IMR-90 (cell line): ENCODE data around the gene PID1. TPM values are rescaled to one million over a fixed set of nuclear protein-coding genes. Genes with fewer than 3 reads are reported as not detected.

Experiments used
- ATAC-seq: fragments of 200-7000 bp; cut with Tn5 transposase; 2 replicates; pipeline ENCODE4 v1.9.1; 2020; ENCODE audit warnings: low read depth, mild to moderate bottlenecking, moderate library complexity
- BruUV-seq: library from RNA; stranded (reverse); fragments of 400-500 nt; replicated peaks from 2 replicates; lab custom pipeline; 2021; lab: Mats Ljungman, UMichigan
- CTCF ChIA-PET: fragments of 300-600 bp; formaldehyde crosslinking; extraction: SDS; loops from one replicate; lab custom pipeline; 2021; ENCODE audit warnings: antibody characterized with exemption; lab: Yijun Ruan, JAX
- POLR2A ChIA-PET: fragments of 300-600 bp; sonication (Branson Sonifier 250); formaldehyde crosslinking; loops from one replicate; lab custom pipeline; 2022; ENCODE audit warnings: antibody characterized with exemption; ENCODE audit not compliant: unreplicated experiment; lab: Charles Lee
- DNase-seq: peaks from one replicate; pipeline ENCODE4 v3.0.0; 2013
- H2AFZ ChIP-seq: replicated peaks from 2 replicates; pipeline ENCODE3; 2013; ENCODE audit warnings: low read length, mild to moderate bottlenecking; ENCODE audit not compliant: poor library complexity
- H2AK5ac ChIP-seq: 2 replicates; pipeline ENCODE4 v1.6.1; 2013; ENCODE audit warnings: low read depth, low read length, inconsistent platforms
- H2AK9ac ChIP-seq: replicated peaks from 2 replicates; pipeline ENCODE3; 2013; ENCODE audit warnings: mild to moderate bottlenecking, low read depth, low read length, moderate library complexity; ENCODE audit not compliant: poor library complexity
- H2BK120ac ChIP-seq: 2 replicates; pipeline ENCODE4 v1.6.1; 2013; ENCODE audit warnings: low read depth, low read length, inconsistent platforms
- H2BK15ac ChIP-seq: 3 replicates; pipeline ENCODE4 v1.6.1; 2013; ENCODE audit warnings: low read depth, low read length, inconsistent platforms
- H2BK20ac ChIP-seq: 2 replicates; pipeline ENCODE4 v1.6.1; 2013; ENCODE audit warnings: low read depth, mild to moderate bottlenecking, inconsistent platforms, low read length, moderate library complexity
- H2BK5ac ChIP-seq: 2 replicates; pipeline ENCODE4 v1.6.1; 2013; ENCODE audit warnings: mild to moderate bottlenecking, low read depth, low read length, inconsistent platforms; ENCODE audit not compliant: poor library complexity, severe bottlenecking
- H3K14ac ChIP-seq: replicated peaks from 2 replicates; pipeline ENCODE4 v1.6.1; 2013; ENCODE audit warnings: low read depth, low read length, inconsistent platforms
- H3K18ac ChIP-seq: 2 replicates; pipeline ENCODE4 v1.6.1; 2013; ENCODE audit warnings: low read depth, low read length, control low read depth
- H3K23ac ChIP-seq: 2 replicates; pipeline ENCODE4 v1.6.1; 2013; ENCODE audit warnings: low read depth, low read length, inconsistent platforms
- H3K27ac ChIP-seq: 2 replicates; pipeline ENCODE4 v1.5.1; 2013; ENCODE audit warnings: mild to moderate bottlenecking, control low read depth, low read length; ENCODE audit not compliant: insufficient read depth
- H3K27me3 ChIP-seq: 2 replicates; pipeline ENCODE4 v1.6.1; 2013; ENCODE audit warnings: low read length; ENCODE audit not compliant: control insufficient read depth, insufficient read depth
- H3K36me3 ChIP-seq: 2 replicates; pipeline ENCODE4 v1.6.1; 2013; ENCODE audit warnings: low read length, mixed read lengths; ENCODE audit not compliant: control insufficient read depth, insufficient read depth
- H3K4ac ChIP-seq: 2 replicates; pipeline ENCODE4 v1.6.1; 2013; ENCODE audit warnings: low read depth, low read length, inconsistent platforms
- H3K4me1 ChIP-seq: 2 replicates; pipeline ENCODE4 v1.6.1; 2013; ENCODE audit warnings: low read length, mixed read lengths; ENCODE audit not compliant: control insufficient read depth, insufficient read depth
- H3K4me2 ChIP-seq: 2 replicates; pipeline ENCODE4 v1.6.1; 2013; ENCODE audit warnings: low read depth, mild to moderate bottlenecking, control low read depth, low read length, moderate library complexity
- H3K4me3 ChIP-seq: 2 replicates; pipeline ENCODE4 v1.5.1; 2013; ENCODE audit warnings: low read depth, mild to moderate bottlenecking, control low read depth, low read length, moderate library complexity; ENCODE audit not compliant: insufficient read depth
- H3K56ac ChIP-seq: 2 replicates; pipeline ENCODE4 v1.6.1; 2013; ENCODE audit warnings: low read length, inconsistent platforms; ENCODE audit not compliant: insufficient read depth; ENCODE audit errors: extremely low read depth
- H3K79me1 ChIP-seq, 2 experiments: 2 replicates each; pipeline ENCODE4 v1.6.1; 2013; ENCODE audit warnings: low read length in 2 of 2, inconsistent platforms in 1 of 2, low read depth in 1 of 2
- H3K9ac ChIP-seq: 2 replicates; pipeline ENCODE4 v1.6.1; 2013; ENCODE audit warnings: low read depth, low read length, control low read depth
- H3K9me1 ChIP-seq: 2 replicates; pipeline ENCODE4 v1.6.1; 2013; ENCODE audit warnings: low read length, inconsistent platforms; ENCODE audit not compliant: insufficient read depth
- H3K9me3 ChIP-seq: 2 replicates; pipeline ENCODE4 v1.6.1; 2013; ENCODE audit warnings: low read length; ENCODE audit not compliant: control insufficient read depth, insufficient read depth
- H4K20me1 ChIP-seq: 2 replicates; pipeline ENCODE4 v1.6.1; 2013; ENCODE audit warnings: low read length, inconsistent platforms; ENCODE audit not compliant: insufficient read depth
- H4K5ac ChIP-seq: 2 replicates; pipeline ENCODE4 v1.6.1; 2013; ENCODE audit warnings: mild to moderate bottlenecking, low read depth, low read length, control low read depth
- H4K8ac ChIP-seq, 2 experiments: 2 replicates each; pipeline ENCODE4 v1.6.1; 2013; ENCODE audit warnings: low read depth in 2 of 2, low read length in 2 of 2, control low read depth in 1 of 2, inconsistent platforms in 1 of 2
- H4K91ac ChIP-seq: 2 replicates; pipeline ENCODE4 v1.6.1; 2013; ENCODE audit warnings: low read depth, low read length, inconsistent platforms; ENCODE audit not compliant: insufficient read depth
- BHLHE40 ChIP-seq: fragments of 150-350 bp; IDR thresholded peaks from 2 replicates; pipeline ENCODE4 v1.6.1; 2016; ENCODE audit warnings: mild to moderate bottlenecking, low read depth, low read length
- CEBPB ChIP-seq: IDR thresholded peaks from 2 replicates; pipeline ENCODE4 v1.6.1; 2012; ENCODE audit warnings: low read depth, low read length, improper control_type of control experiment
- CHD1 ChIP-seq: IDR thresholded peaks from 2 replicates; pipeline ENCODE4 v1.6.1; 2012; ENCODE audit warnings: low read depth, low read length, improper control_type of control experiment
- FOS ChIP-seq: fragments of 150-350 bp; IDR thresholded peaks from 2 replicates; pipeline ENCODE4 v1.6.1; 2016; ENCODE audit warnings: low read depth, low read length
- MAFK ChIP-seq: IDR thresholded peaks from 2 replicates; pipeline ENCODE4 v1.6.1; 2012; ENCODE audit warnings: low read depth, low read length, improper control_type of control experiment
- MAZ ChIP-seq: IDR thresholded peaks from 2 replicates; pipeline ENCODE4 v1.6.1; 2012; ENCODE audit warnings: low read depth, mild to moderate bottlenecking, low read length, improper control_type of control experiment, moderate library complexity, borderline replicate concordance
- MXI1 ChIP-seq: IDR thresholded peaks from 2 replicates; pipeline ENCODE4 v1.6.1; 2012; ENCODE audit warnings: low read depth, mild to moderate bottlenecking, low read length, moderate library complexity, borderline replicate concordance
- NFE2L2 ChIP-seq: fragments of 150-350 bp; IDR thresholded peaks from 2 replicates; pipeline ENCODE4 v1.6.1; 2016; ENCODE audit warnings: low read depth, mild to moderate bottlenecking, low read length
- POLR2A ChIP-seq: IDR thresholded peaks from 2 replicates; pipeline ENCODE4 v1.6.1; 2012; ENCODE audit warnings: mild to moderate bottlenecking, low read depth, low read length
- RFX5 ChIP-seq: IDR thresholded peaks from 2 replicates; pipeline ENCODE4 v1.8.0; 2012; ENCODE audit warnings: low read depth, mild to moderate bottlenecking, low read length, moderate library complexity
- SMC3 ChIP-seq: fragments of 150-350 bp; IDR thresholded peaks from 2 replicates; pipeline ENCODE4 v1.6.1; 2016; ENCODE audit warnings: low read depth, mild to moderate bottlenecking, antibody characterized with exemption, low read length, moderate library complexity
- USF2 ChIP-seq: fragments of 150-350 bp; IDR thresholded peaks from 2 replicates; pipeline ENCODE4 v1.6.1; 2017; ENCODE audit warnings: mild to moderate bottlenecking, antibody characterized with exemption, low read length, low read depth
- WGBS, 2 experiments: methylation state at CpG; one replicate each; pipeline versions ENCODE4 v1.1.5 to v1.1.7; 2013; ENCODE audit warnings: missing lambda C conversion rate in 2 of 2; ENCODE audit not compliant: insufficient read length in 1 of 2; ENCODE audit errors: extremely low coverage in 2 of 2; 5-methylcytosine and 5-hydroxymethylcytosine counted together
- dilution Hi-C: fragments of 300-500 bp; cut with HindIII; formaldehyde crosslinking; loops from one replicate; pipeline ENCODE4 v1.14.3; 2018; ENCODE audit warnings: low sequenced_read_pairs; ENCODE audit not compliant: unreplicated experiment
- in situ Hi-C: fragments of 300-500 bp; cut with MboI; formaldehyde crosslinking; loops from 3 replicates; pipeline ENCODE4 v1.14.3; 2019; ENCODE audit warnings: low sequenced_read_pairs, inconsistent platforms, mixed read lengths
- intact Hi-C: fragments of 100-400 bp; cut with micrococcal nuclease; formaldehyde crosslinking; loops from 2 replicates; pipeline ENCODE4 v1.10.0; 2022
- polyA plus RNA-seq, 3 experiments: library from polyadenylated mRNA; depleted of rRNA; stranded (reverse); fragments of >200 nt; gene quantifications; 2 replicates each; pipeline ENCODE4 v1.2.3, GENCODE V29; 2012; ENCODE audit warnings: low replicate concordance in 1 of 3
- total RNA-seq: library from RNA; depleted of rRNA; stranded (reverse); fragments of >200 nt; gene quantifications from 2 replicates; pipeline ENCODE4 v1.2.3, GENCODE V29; 2012
- TF ChIP-seq, protein P1 (sequence below): fragments of 150-350 bp; IDR thresholded peaks from 2 replicates; pipeline ENCODE4 v1.6.1; 2016; ENCODE audit warnings: low read depth, mild to moderate bottlenecking, low read length, moderate library complexity, borderline replicate concordance
- TF ChIP-seq, protein P2 (sequence below): conservative IDR thresholded peaks from 2 replicates; pipeline ENCODE4 v1.5.1; 2012; ENCODE audit warnings: mild to moderate bottlenecking, low read depth, low read length, improper control_type of control experiment

PID1 gene
- total and polyA plus RNA-seq, 2 of the 4 experiments (the other 2 are of a cell fraction), result 0.90 to 1.9 TPM

- Histone ChIP-seq H3K9ac (no peak overlapping the region), H3K23ac (no peak overlapping the region), H3K18ac (no peak overlapping the region), H3K9me1 (no peaks in the 10 kb centered on the region), H3K4me3 (no peak overlapping the region), H2BK15ac (no peak overlapping the region), H3K4ac (no peak overlapping the region), H2BK120ac (no peak overlapping the region), H4K20me1 (no peaks in the 10 kb centered on the region), H3K27me3 (no peaks in the 10 kb centered on the region), H3K4me2 (no peak overlapping the region), H2BK20ac (no peak overlapping the region), H3K27ac (no peak overlapping the region), H3K36me3 (no peaks in the 10 kb centered on the region), H3K79me1 (no peaks in the 10 kb centered on the region), H2AK9ac (no peak overlapping the region), H4K5ac (no peak overlapping the region), H3K9me3 (peaks cover 6% of the 10 kb centered on the region), H4K91ac (no peak overlapping the region), H4K8ac (no peak overlapping the region), H2AFZ (no peak overlapping the region), H2BK5ac (no peak overlapping the region), H3K14ac (no peak overlapping the region), H3K4me1 (no peaks in the 10 kb centered on the region), H2AK5ac (no peak overlapping the region), H3K56ac (no peak overlapping the region)
- no CpG with 5 or more reads among the region's 5 CpGs for WGBS, 2 experiments
- intact Hi-C loops (no loop called here), dilution Hi-C loops (no loop called here), in situ Hi-C loops (no loop called here)
- TF ChIP-seq MAZ (no peak), CHD1 (no peak), BHLHE40 (no peak), MAFK (no peak), MXI1 (no peak), NFE2L2 (no peak), POLR2A (no peak), CEBPB (no peak), RFX5 (no peak), USF2 (no peak), SMC3 (no peak), FOS (no peak)
- TF ChIP-seq, protein P1, sequence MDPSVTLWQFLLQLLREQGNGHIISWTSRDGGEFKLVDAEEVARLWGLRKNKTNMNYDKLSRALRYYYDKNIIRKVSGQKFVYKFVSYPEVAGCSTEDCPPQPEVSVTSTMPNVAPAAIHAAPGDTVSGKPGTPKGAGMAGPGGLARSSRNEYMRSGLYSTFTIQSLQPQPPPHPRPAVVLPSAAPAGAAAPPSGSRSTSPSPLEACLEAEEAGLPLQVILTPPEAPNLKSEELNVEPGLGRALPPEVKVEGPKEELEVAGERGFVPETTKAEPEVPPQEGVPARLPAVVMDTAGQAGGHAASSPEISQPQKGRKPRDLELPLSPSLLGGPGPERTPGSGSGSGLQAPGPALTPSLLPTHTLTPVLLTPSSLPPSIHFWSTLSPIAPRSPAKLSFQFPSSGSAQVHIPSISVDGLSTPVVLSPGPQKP, result no peak
- TF ChIP-seq, protein P2, sequence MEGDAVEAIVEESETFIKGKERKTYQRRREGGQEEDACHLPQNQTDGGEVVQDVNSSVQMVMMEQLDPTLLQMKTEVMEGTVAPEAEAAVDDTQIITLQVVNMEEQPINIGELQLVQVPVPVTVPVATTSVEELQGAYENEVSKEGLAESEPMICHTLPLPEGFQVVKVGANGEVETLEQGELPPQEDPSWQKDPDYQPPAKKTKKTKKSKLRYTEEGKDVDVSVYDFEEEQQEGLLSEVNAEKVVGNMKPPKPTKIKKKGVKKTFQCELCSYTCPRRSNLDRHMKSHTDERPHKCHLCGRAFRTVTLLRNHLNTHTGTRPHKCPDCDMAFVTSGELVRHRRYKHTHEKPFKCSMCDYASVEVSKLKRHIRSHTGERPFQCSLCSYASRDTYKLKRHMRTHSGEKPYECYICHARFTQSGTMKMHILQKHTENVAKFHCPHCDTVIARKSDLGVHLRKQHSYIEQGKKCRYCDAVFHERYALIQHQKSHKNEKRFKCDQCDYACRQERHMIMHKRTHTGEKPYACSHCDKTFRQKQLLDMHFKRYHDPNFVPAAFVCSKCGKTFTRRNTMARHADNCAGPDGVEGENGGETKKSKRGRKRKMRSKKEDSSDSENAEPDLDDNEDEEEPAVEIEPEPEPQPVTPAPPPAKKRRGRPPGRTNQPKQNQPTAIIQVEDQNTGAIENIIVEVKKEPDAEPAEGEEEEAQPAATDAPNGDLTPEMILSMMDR, result no peak
- POLR2A ChIA-PET, result no interaction called here
- CTCF ChIA-PET, result no interaction called here
- DNase-seq, result no peak
- no TSS peak for BruUV-seq
- ATAC-seq, result no peak
These were observed 249.0 kb downstream of the PID1 start for GRCh38 chr2:229022071-229022470.
